Activated T-helper 2 cell treated with anti-CD3 and anti-CD28 coated beads, Interferon-gamma antibody, Interleukin-2, Interleukin-4, amounts not matched to agents 10 μg/mL and 5 μg/mL and 100 μg/mL, durations not matched to agents 14 hours and 24 hours and 36 hours (primary cell): ENCODE results near the gene LENEP. TPM values are rescaled to one million over a fixed set of nuclear protein-coding genes. Genes with fewer than 3 reads are reported as not detected.
A peak's percentile ranks its signal among the peaks of the same experiment; 100 is the strongest.

ENCODE experiments used
- DNase-seq: peaks from one replicate; pipeline ENCODE4 v3.0.0; 2021; ENCODE audit warnings: low spot score
- H3K27ac Mint-ChIP-seq: one replicate; pipeline ENCODE4 v1.8.0; 2021; ENCODE audit warnings: mixed read lengths
- H3K27me3 Mint-ChIP-seq: one replicate; pipeline ENCODE4 v1.8.0; 2021; ENCODE audit warnings: low read depth, mixed read lengths
- H3K36me3 Mint-ChIP-seq: one replicate; pipeline ENCODE4 v1.8.0; 2021; ENCODE audit warnings: low read depth, mixed read lengths
- H3K4me1 Mint-ChIP-seq: one replicate; pipeline ENCODE4 v1.8.0; 2021; ENCODE audit warnings: low read depth, mixed read lengths
- H3K4me3 Mint-ChIP-seq: one replicate; pipeline ENCODE4 v1.8.0; 2021; ENCODE audit warnings: low read depth, mild to moderate bottlenecking, moderate library complexity, mixed read lengths
- H3K9me3 Mint-ChIP-seq: one replicate; pipeline ENCODE4 v1.8.0; 2021; ENCODE audit warnings: mixed read lengths
- intact Hi-C: fragments of 100-400 bp; cut with micrococcal nuclease; formaldehyde crosslinking; loops from one replicate; pipeline ENCODE4 v1.15.1; 2023
- total RNA-seq: library from RNA; stranded (reverse); gene quantifications from 2 replicates; pipeline ENCODE4 v1.2.3, GENCODE V29; 2022

Gene LENEP, protein sequence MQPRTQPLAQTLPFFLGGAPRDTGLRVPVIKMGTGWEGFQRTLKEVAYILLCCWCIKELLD
- total RNA-seq = 0.48 and 2.0 TPM in 2 replicates

DNA sequence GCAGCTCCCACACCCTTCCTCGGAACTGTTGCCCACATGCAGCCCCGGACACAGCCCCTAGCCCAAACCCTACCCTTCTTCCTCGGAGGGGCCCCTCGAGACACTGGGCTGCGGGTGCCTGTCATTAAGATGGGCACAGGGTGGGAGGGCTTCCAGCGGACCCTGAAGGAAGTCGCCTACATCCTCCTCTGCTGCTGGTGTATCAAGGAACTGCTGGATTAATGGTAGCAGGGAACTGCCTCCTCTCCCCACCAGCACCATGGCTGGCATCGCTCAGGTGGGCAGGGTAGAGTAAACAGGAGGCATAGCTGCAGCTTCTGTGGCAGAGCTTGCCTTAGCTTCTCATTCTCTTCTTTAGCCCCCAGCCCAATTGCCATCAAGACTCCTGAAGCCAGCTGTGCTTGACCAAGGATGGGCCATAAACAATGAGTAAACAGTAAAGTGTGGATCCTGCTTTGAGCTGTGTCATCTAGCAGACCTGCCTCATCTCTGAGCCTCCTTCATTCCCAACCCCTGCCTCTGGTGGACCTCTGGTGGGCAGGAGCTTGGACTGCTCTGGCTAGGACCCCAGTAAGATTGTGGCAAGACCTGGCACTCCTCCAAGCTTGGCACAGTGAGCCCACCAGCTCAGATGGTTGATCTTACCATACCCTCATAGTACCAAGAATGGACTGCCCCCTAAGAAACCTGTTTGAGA lies at the start of gene LENEP:
Gene LENEP, plus strand, starts transcription at position 15 of the 697 bp plus-strand sequence. Its CDS starts 22 bp downstream, at position 37.
- intact Hi-C loops = no loop called here
- Mint-ChIP-seq H3K27ac (peak within 1 kb of the TSS; percentile 31), H3K27me3 (no peaks in the 10 kb centered on the region), H3K4me3 (no peak within 1 kb of the TSS), H3K9me3 (no peaks in the 10 kb centered on the region), H3K36me3 (peaks cover 14% of the 10 kb centered on the region), H3K4me1 (peaks cover 26% of the 10 kb centered on the region)
- DNase-seq = no peak

GRCh38 chr1:154943649-154944400 lies 49.6 kb upstream of the LENEP start:
- H3K9me3 Mint-ChIP-seq = no peaks in the 10 kb centered on the region
- H3K4me1 Mint-ChIP-seq = peaks cover 57% of the 10 kb centered on the region
- H3K27ac Mint-ChIP-seq = peak overlapping the region; percentile 90
- no peak overlapping the region for H3K4me3 Mint-ChIP-seq
- peaks cover 16% of the 10 kb centered on the region for H3K36me3 Mint-ChIP-seq
- DNase-seq = peak; percentile 30
- intact Hi-C loops = no loop called here
- no peaks in the 10 kb centered on the region for H3K27me3 Mint-ChIP-seq

DNA sequence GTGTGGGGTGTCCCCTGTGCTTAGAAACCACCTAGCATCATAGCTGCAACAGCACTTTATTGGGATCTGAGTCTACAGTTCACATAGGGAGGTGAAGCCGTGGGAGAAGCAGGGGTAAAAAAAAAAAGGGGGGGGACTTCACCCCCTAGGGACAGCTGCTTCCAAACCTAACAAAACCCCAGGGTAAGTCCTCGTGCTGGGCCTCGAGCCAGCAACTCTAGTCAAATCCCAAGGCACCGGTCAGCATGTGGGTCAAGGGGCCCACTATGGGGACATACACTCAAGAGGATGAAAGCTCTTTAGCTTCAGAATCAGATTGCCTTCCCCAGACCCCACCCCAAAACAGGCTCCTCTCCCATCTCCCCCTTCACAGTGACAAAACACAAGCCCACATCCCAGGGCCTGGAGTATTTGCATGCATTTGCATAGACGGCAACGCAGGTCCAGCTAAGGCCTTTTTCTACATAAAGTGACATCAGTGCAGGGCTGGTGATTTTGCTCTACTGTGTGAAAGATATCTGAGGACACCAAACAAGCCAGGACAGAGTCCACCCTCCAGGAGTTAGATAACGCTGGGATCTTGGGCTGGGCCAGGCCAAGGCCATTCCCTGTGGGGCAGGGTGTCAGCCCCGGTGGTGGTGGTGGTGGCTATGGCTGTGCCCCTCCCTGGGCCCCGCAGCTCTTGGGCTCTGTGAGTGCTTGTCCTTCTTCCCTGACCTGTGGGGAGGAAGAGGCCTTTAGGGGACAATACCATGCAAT lies 48.8 kb upstream of the LENEP start:
- Mint-ChIP-seq H3K27ac (peak overlapping the region; percentile 90), H3K4me3 (no peak overlapping the region), H3K36me3 (peaks cover 17% of the 10 kb centered on the region), H3K9me3 (no peaks in the 10 kb centered on the region), H3K27me3 (no peaks in the 10 kb centered on the region), H3K4me1 (peaks cover 53% of the 10 kb centered on the region)
- DNase-seq = no peak
- intact Hi-C loops = no loop called here

- Mint-ChIP-seq H3K36me3 (peaks cover 18% of the 10 kb centered on the region), H3K27ac (no peak overlapping the region), H3K9me3 (no peaks in the 10 kb centered on the region), H3K4me3 (no peak overlapping the region), H3K27me3 (no peaks in the 10 kb centered on the region), H3K4me1 (peaks cover 48% of the 10 kb centered on the region)
- no peak for DNase-seq
- intact Hi-C loops = no loop called here
Measured at GRCh38 chr1:154945160-154945961, 48.0 kb upstream of the LENEP start.

- intact Hi-C loops = no loop called here
- H3K27me3 Mint-ChIP-seq = no peaks in the 10 kb centered on the region
- no peaks in the 10 kb centered on the region for H3K9me3 Mint-ChIP-seq
- no peak overlapping the region for H3K4me3 Mint-ChIP-seq
- no peak for DNase-seq
- peaks cover 21% of the 10 kb centered on the region for H3K36me3 Mint-ChIP-seq
- peak overlapping the region; percentile 3 for H3K27ac Mint-ChIP-seq
- peaks cover 46% of the 10 kb centered on the region for H3K4me1 Mint-ChIP-seq
Measured at GRCh38 chr1:154945962-154946850, 47.2 kb upstream of the LENEP start.

GRCh38 chr1:154948079-154948478 lies 45.3 kb upstream of the LENEP start:
- H3K4me1 Mint-ChIP-seq = peaks cover 44% of the 10 kb centered on the region

GRCh38 chr1:154951901-154952657 lies 41.3 kb upstream of the LENEP start:
- Mint-ChIP-seq H3K4me1 (peaks cover 62% of the 10 kb centered on the region), H3K36me3 (peaks cover 15% of the 10 kb centered on the region), H3K9me3 (no peaks in the 10 kb centered on the region), H3K27me3 (no peaks in the 10 kb centered on the region), H3K4me3 (peak overlapping the region; percentile 49), H3K27ac (peak overlapping the region; percentile 74)
- peak; percentile 41 for DNase-seq
- intact Hi-C loops = loop anchor here (10.0 kb wide), 2 partner anchors 53 to 627 kb away; partner anchors contain the start of genes AQP10, ATP8B2 and ZBTB7B

More at GRCh38 chr1:154948079-154948478, 45.3 kb upstream of the LENEP start:
- H3K4me3 Mint-ChIP-seq = no peak overlapping the region
- no peaks in the 10 kb centered on the region for H3K27me3 Mint-ChIP-seq
- intact Hi-C loops = no loop called here
- H3K9me3 Mint-ChIP-seq = no peaks in the 10 kb centered on the region
- H3K36me3 Mint-ChIP-seq = peaks cover 25% of the 10 kb centered on the region
- DNase-seq = no peak
- H3K27ac Mint-ChIP-seq = no peak overlapping the region

- H3K27ac Mint-ChIP-seq = peak overlapping the region; percentile 74
- H3K27me3 Mint-ChIP-seq = no peaks in the 10 kb centered on the region
- H3K36me3 Mint-ChIP-seq = peaks cover 15% of the 10 kb centered on the region
- peak overlapping the region; percentile 49 for H3K4me3 Mint-ChIP-seq
- intact Hi-C loops = loop anchor here (10.0 kb wide), 2 partner anchors 52 to 628 kb away; partner anchors contain the start of genes AQP10, ATP8B2 and ZBTB7B
- peaks cover 62% of the 10 kb centered on the region for H3K4me1 Mint-ChIP-seq
- no peaks in the 10 kb centered on the region for H3K9me3 Mint-ChIP-seq
- no peak for DNase-seq
Measured at GRCh38 chr1:154952664-154953063, 40.7 kb upstream of the LENEP start.

DNA sequence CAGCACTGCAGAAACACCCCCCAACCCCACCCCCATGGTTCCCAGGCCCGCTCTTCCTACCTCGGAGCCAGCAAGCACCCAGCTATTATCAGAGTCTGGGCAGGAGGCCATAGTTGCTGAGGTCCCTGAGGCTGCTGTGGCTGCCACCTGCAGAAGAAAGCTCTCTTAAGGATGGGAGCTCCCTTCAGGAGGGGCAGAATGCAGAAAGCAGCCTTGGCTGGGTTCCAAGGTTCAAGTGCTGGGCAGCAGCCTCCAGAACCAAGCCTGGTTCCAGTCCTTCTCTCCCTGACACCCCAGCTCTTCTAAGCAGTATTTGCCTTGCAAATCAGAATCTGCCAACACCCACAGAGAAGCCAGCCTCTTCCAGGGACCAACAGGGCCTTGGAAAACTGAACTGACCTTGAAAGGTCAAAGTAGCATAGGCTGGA lies 39.8 kb upstream of the LENEP start:
- H3K4me1 Mint-ChIP-seq = peaks cover 61% of the 10 kb centered on the region
- H3K27me3 Mint-ChIP-seq = no peaks in the 10 kb centered on the region
- intact Hi-C loops = loop anchor here (10.0 kb wide), 2 partner anchors 51 to 629 kb away; partner anchors contain the start of genes AQP10, ATP8B2 and ZBTB7B
- peaks cover 22% of the 10 kb centered on the region for H3K36me3 Mint-ChIP-seq
- DNase-seq = no peak
- peak overlapping the region; percentile 30 for H3K27ac Mint-ChIP-seq
- peak overlapping the region; percentile 46 for H3K4me3 Mint-ChIP-seq
- no peaks in the 10 kb centered on the region for H3K9me3 Mint-ChIP-seq

DNA sequence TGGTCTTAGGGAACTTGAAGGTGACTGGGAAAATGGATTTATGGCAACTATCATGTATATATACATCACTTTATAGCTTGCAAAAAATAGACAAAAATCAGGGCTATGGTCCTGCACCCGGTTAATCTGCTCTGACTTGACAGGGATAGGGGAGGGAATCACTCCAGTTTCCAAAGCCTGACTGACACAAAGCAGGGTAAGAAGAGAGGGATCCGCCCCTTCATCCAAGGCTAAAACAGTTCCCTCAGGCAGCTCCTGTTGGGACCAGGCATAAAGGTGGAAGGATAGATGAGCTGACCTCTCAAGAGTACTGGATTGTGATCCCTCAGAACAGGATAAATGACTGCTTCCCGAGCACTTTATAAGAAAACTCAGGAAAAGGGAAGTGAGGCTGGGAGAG lies 38.8 kb upstream of the LENEP start:
- H3K36me3 Mint-ChIP-seq = peaks cover 23% of the 10 kb centered on the region
- intact Hi-C loops = loop anchor here (10.0 kb wide), 2 partner anchors 50 to 630 kb away; partner anchors contain the start of genes AQP10, ATP8B2 and ZBTB7B

More for the DNA sequence above, 38.8 kb upstream of the LENEP start:
- H3K9me3 Mint-ChIP-seq = no peaks in the 10 kb centered on the region
- H3K4me1 Mint-ChIP-seq = peaks cover 59% of the 10 kb centered on the region
- no peak for DNase-seq
- H3K4me3 Mint-ChIP-seq = peak overlapping the region; percentile 95
- peak overlapping the region; percentile 99 for H3K27ac Mint-ChIP-seq
- H3K27me3 Mint-ChIP-seq = no peaks in the 10 kb centered on the region
